ENCODE results near the gene KHDC1. TPM values are rescaled to one million over a fixed set of nuclear protein-coding genes. Genes with fewer than 3 reads are reported as not detected.

KHDC1 gene
- total and polyA plus RNA-seq, 7 donors: 0.05 to 2.2 (median 0.57) TPM; not detected in 1

DNA sequence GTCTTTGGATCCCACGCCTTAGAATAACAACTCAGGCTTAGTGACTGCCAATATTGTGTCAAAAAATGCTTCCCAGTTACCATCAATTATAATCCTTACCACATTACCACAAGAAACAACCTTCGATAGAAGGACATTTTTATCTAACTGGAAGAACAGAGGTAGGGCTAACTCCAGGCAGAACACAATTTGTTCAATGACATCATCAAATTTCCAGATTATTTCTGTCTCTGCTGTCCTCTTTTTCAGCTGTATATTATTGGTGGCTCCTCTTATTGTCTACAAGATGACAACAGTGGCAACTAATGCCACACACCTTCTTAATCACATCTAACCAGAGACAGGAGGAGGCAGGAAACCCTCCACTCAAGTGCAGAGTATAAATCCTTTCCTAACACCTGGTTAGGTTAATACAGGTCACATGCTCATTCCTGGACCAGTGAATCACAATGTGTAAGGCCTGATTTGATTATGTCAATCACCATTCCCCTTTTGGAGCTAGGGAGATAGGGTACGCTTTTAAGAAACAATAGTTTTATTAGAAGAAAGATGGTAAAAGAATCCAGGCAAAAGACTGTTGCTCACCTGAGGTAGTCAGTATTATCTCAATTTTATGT is 55.7 kb downstream of the KHDC1 start:
- TF ChIP-seq, protein P1, sequence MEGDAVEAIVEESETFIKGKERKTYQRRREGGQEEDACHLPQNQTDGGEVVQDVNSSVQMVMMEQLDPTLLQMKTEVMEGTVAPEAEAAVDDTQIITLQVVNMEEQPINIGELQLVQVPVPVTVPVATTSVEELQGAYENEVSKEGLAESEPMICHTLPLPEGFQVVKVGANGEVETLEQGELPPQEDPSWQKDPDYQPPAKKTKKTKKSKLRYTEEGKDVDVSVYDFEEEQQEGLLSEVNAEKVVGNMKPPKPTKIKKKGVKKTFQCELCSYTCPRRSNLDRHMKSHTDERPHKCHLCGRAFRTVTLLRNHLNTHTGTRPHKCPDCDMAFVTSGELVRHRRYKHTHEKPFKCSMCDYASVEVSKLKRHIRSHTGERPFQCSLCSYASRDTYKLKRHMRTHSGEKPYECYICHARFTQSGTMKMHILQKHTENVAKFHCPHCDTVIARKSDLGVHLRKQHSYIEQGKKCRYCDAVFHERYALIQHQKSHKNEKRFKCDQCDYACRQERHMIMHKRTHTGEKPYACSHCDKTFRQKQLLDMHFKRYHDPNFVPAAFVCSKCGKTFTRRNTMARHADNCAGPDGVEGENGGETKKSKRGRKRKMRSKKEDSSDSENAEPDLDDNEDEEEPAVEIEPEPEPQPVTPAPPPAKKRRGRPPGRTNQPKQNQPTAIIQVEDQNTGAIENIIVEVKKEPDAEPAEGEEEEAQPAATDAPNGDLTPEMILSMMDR (IDR thresholded peaks at IDR 0.05): no peak
- no peak for ATAC-seq
- H3K4me3 ChIP-seq: no peak overlapping the region
- H3K4me1 ChIP-seq: no peaks in the 10 kb centered on the region
- H3K36me3 ChIP-seq (ENCODE audit: insufficient read depth in 1 of 2, low read depth in 1 of 2): no peaks in the 10 kb centered on the region
- no peak overlapping the region for H3K27ac ChIP-seq
- WGBS, 3 donors: 82 to 90% (median 85%) methylated on average over 3 of the region's 3 CpGs
- H3K27me3 ChIP-seq (ENCODE audit: insufficient read depth in 3 of 3, low read length in 2 of 3): no peaks in the 10 kb centered on the region
- no peaks in the 10 kb centered on the region for H3K9me3 ChIP-seq
- DNase-seq: no peak
- intact Hi-C loops (cut with DNase I): no loop called here

DNA sequence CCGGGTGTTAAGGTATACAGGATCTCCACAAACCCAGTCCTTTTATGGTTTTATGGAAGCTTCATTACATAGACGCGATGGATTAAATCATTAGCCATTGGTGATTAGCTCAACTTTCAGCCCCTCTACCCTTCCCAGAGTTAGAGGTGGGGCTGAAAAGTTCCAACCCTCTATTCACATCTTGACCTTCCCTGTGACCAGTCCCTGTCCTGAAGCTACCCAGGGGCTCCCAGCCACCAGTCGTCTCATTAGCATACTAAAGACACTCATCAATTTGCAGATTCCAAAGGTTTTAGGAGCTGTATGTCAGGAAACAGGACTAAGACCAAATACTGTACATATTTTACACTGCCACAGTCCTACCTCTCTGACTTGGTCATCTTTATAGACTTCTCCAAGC is 58.7 kb downstream of the KHDC1 start:
- H3K9me3 ChIP-seq: no peaks in the 10 kb centered on the region
- WGBS, 3 donors: 69 to 81% (median 74%) methylated on average over 4 of the region's 4 CpGs
- DNase-seq (no peak), ATAC-seq (no peak)
- no peak overlapping the region for H3K27ac ChIP-seq
- peaks cover 10% of the 10 kb centered on the region for H3K4me1 ChIP-seq
- TF ChIP-seq, protein P1 (IDR thresholded peaks at IDR 0.05): no peak
- no peak overlapping the region for H3K4me3 ChIP-seq
- no peaks in the 10 kb centered on the region for H3K27me3 ChIP-seq (ENCODE audit: insufficient read depth in 3 of 3, low read length in 2 of 3)
- H3K36me3 ChIP-seq (ENCODE audit: insufficient read depth in 1 of 2, low read depth in 1 of 2): no peaks in the 10 kb centered on the region
- intact Hi-C loops (cut with DNase I): no loop called here

DNA sequence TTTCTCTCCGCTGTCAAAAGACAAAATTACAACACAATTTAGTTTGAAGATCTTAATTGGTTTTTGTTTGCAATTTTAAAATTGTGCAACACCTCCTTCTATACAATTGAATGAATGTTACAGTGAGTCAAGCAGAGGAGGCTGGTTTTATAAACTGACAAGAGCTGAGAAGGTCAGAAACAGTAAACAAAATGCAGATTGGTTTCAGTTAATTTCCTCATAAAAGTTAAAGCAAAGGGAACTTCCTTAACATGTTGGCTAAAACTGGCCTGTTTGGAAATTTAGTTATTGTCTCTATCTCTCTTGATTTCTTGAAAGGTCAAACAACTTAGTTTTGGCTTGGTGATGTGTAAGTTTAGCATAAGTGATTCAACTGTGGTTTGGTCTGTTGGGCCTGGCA is 59.9 kb downstream of the KHDC1 start:
- Histone ChIP-seq H3K9me3 (no peaks in the 10 kb centered on the region), H3K27me3 (ENCODE audit: insufficient read depth in 3 of 3, low read length in 2 of 3) (no peaks in the 10 kb centered on the region), H3K4me3 (no peak overlapping the region), H3K4me1 (peaks cover 10% of the 10 kb centered on the region), H3K36me3 (ENCODE audit: insufficient read depth in 1 of 2, low read depth in 1 of 2) (no peaks in the 10 kb centered on the region), H3K27ac (no peak overlapping the region)
- ATAC-seq (no peak), DNase-seq (no peak)
- intact Hi-C loops (cut with DNase I): no loop called here
- TF ChIP-seq, protein P1 (IDR thresholded peaks at IDR 0.05): no peak
- WGBS, 3 donors: 93 to 100% (median 95%) methylated on average over 1 of the region's 1 CpG

DNA sequence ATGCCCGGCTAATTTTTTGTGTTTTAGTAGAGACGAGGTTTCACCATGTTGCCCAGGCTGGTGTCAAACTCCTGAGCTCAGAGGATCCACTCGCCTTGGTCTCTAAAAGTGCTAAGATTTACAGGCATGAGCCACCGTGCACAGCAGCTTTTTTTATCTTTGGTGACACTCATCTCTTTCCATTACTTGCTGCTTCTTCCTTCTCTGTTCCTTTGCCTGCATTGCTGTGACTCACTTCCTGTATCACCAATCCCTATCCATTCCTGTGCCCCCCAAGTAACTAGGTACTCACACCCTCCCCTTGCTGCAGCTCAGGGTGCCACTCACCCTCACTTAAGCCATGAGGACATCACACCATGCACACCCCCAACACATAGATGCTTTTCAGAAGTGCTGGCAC is 62.3 kb downstream of the KHDC1 start:
- H3K27ac ChIP-seq: no peak overlapping the region
- no peaks in the 10 kb centered on the region for H3K27me3 ChIP-seq (ENCODE audit: insufficient read depth in 3 of 3, low read length in 2 of 3)
- H3K9me3 ChIP-seq: no peaks in the 10 kb centered on the region
- H3K4me3 ChIP-seq: no peak overlapping the region
- TF ChIP-seq, protein P1 (IDR thresholded peaks at IDR 0.05): no peak
- WGBS, 3 donors: 47 to 56% (median 48%) methylated on average over 4 of the region's 4 CpGs
- H3K4me1 ChIP-seq: peaks cover 10% of the 10 kb centered on the region
- no peak for DNase-seq
- peaks cover 0 to 5% of the 10 kb centered on the region in 2 donors for H3K36me3 ChIP-seq (ENCODE audit: insufficient read depth in 1 of 2, low read depth in 1 of 2)
- intact Hi-C loops (cut with DNase I): no loop called here
- peak in 3 of 4 donors; percentile 37 to 64 (median 61) for ATAC-seq

DNA sequence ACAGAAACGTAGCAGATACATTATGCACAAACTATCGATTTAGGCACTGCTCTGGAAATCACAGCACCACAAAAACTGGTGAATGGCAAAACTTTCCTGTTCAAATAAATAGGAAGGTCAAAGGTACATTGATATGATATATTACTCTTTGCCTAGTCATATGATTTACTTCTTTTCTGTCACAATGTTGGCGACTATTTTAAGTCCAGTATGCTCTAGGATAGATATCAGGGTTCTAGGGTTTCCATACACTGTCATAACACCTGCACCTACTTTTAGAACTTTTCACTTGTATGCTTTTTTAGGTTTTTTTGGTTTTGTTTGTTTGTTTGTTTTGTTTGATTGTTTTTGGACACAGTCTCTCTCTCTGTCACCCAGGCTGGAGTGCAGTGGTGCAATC is 62.7 kb downstream of the KHDC1 start:
- H3K27me3 ChIP-seq (ENCODE audit: insufficient read depth in 3 of 3, low read length in 2 of 3): no peaks in the 10 kb centered on the region
- intact Hi-C loops (cut with DNase I): no loop called here
- no peak for DNase-seq
- no peaks in the 10 kb centered on the region for H3K9me3 ChIP-seq
- peaks cover 0 to 10% of the 10 kb centered on the region in 2 donors for H3K36me3 ChIP-seq (ENCODE audit: insufficient read depth in 1 of 2, low read depth in 1 of 2)
- WGBS, 3 donors: 67 to 74% (median 71%) methylated on average over 3 of the region's 3 CpGs
- peaks cover 10% of the 10 kb centered on the region for H3K4me1 ChIP-seq
- TF ChIP-seq, protein P1 (IDR thresholded peaks at IDR 0.05): no peak
- no peak overlapping the region for H3K4me3 ChIP-seq
- no peak overlapping the region for H3K27ac ChIP-seq
- ATAC-seq: peak in 3 of 4 donors; percentile 34 to 72 (median 56)
